ENCODE results near the gene VPS13C. TPM values are rescaled to one million over a fixed set of nuclear protein-coding genes. Genes with fewer than 3 reads are reported as not detected.

The VPS13C gene
- total and polyA plus RNA-seq, 5 donors from 2014 or later, result 11.2 to 150 (median 14.3) TPM

GRCh38 chr15:61820951-61821350 lies 239.3 kb downstream of the VPS13C start:
- no peak for ATAC-seq (ENCODE audit: low read depth in 2 of 2)
- Histone ChIP-seq H3K4me3 (ENCODE audit: low read depth, low read length) (no peak overlapping the region), H3K4me1 (ENCODE audit: control insufficient read depth, insufficient read depth, low read length, poor library complexity, severe bottlenecking) (no peaks in the 10 kb centered on the region), H3K27me3 (ENCODE audit: control insufficient read depth, insufficient read depth, low read length) (peaks cover 4% of the 10 kb centered on the region), H3K9me3 (ENCODE audit: control insufficient read depth in 2 of 2, low read length in 2 of 2) (no peaks in the 10 kb centered on the region), H3K36me3 (ENCODE audit: control insufficient read depth, insufficient read depth, low read length) (no peaks in the 10 kb centered on the region), H3K27ac (ENCODE audit: insufficient read depth, low read length, poor library complexity, severe bottlenecking) (no peak overlapping the region)
- Mint-ChIP-seq H3K9me3 (no peaks in the 10 kb centered on the region), H3K27me3 (peaks cover 33% of the 10 kb centered on the region), H3K4me1 (no peaks in the 10 kb centered on the region), H3K36me3 (no peaks in the 10 kb centered on the region), H3K27ac (no peak overlapping the region), H3K4me3 (no peak overlapping the region)
- no peak for DNase-seq

- Mint-ChIP-seq H3K4me3 (no peak overlapping the region), H3K9me3 (no peaks in the 10 kb centered on the region), H3K4me1 (no peaks in the 10 kb centered on the region), H3K36me3 (no peaks in the 10 kb centered on the region), H3K27ac (no peak overlapping the region), H3K27me3 (peaks cover 26% of the 10 kb centered on the region)
- no peaks in the 10 kb centered on the region for H3K9me3 ChIP-seq (ENCODE audit: control insufficient read depth in 2 of 2, low read length in 2 of 2)
- DNase-seq (no peak), ATAC-seq (ENCODE audit: low read depth in 2 of 2) (no peak)
- H3K27ac ChIP-seq (ENCODE audit: insufficient read depth, low read length, poor library complexity, severe bottlenecking), result no peak overlapping the region
- H3K4me1 ChIP-seq (ENCODE audit: control insufficient read depth, insufficient read depth, low read length, poor library complexity, severe bottlenecking), result no peaks in the 10 kb centered on the region
- H3K27me3 ChIP-seq (ENCODE audit: control insufficient read depth, insufficient read depth, low read length), result peaks cover 3% of the 10 kb centered on the region
- H3K4me3 ChIP-seq (ENCODE audit: low read depth, low read length), result no peak overlapping the region
- H3K36me3 ChIP-seq (ENCODE audit: control insufficient read depth, insufficient read depth, low read length), result no peaks in the 10 kb centered on the region
Observed at GRCh38 chr15:61820212-61820611, 240.0 kb downstream of the VPS13C start.

DNA sequence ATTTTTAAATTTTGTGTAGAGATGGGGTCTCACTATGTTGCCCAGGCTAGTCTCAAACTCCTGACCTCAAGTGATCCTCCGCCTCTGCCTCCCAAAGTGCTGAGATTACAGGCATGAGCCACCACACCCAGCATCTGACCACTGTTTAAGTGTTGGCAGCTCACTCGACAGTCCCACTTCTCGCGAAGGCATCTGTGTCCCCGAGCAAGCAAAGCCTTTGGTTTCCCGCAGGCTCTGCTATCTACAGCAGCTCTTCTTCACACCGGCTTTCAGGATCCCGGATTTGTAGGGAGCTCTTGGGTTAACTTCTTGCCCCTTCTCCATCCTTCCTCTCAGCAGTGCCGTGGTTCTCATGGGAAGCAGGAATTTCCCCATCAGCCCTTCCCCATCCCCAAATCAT lies 240.9 kb downstream of the VPS13C start:
- Mint-ChIP-seq H3K27me3 (peaks cover 23% of the 10 kb centered on the region), H3K4me1 (no peaks in the 10 kb centered on the region), H3K27ac (no peak overlapping the region), H3K36me3 (no peaks in the 10 kb centered on the region), H3K9me3 (no peaks in the 10 kb centered on the region), H3K4me3 (no peak overlapping the region)
- ATAC-seq (ENCODE audit: low read depth in 2 of 2) (no peak), DNase-seq (no peak)
- H3K4me3 ChIP-seq (ENCODE audit: low read depth, low read length), result no peak overlapping the region
- H3K9me3 ChIP-seq (ENCODE audit: control insufficient read depth in 2 of 2, low read length in 2 of 2), result no peaks in the 10 kb centered on the region
- H3K27me3 ChIP-seq (ENCODE audit: control insufficient read depth, insufficient read depth, low read length), result no peaks in the 10 kb centered on the region
- no peaks in the 10 kb centered on the region for H3K36me3 ChIP-seq (ENCODE audit: control insufficient read depth, insufficient read depth, low read length)
- H3K27ac ChIP-seq (ENCODE audit: insufficient read depth, low read length, poor library complexity, severe bottlenecking), result no peak overlapping the region
- no peaks in the 10 kb centered on the region for H3K4me1 ChIP-seq (ENCODE audit: control insufficient read depth, insufficient read depth, low read length, poor library complexity, severe bottlenecking)

- no peaks in the 10 kb centered on the region for H3K36me3 Mint-ChIP-seq
- no peak overlapping the region for H3K4me3 ChIP-seq (ENCODE audit: low read depth, low read length)
- H3K27ac Mint-ChIP-seq, result no peak overlapping the region
- H3K27ac ChIP-seq (ENCODE audit: insufficient read depth, low read length, poor library complexity, severe bottlenecking), result no peak overlapping the region
- H3K4me1 ChIP-seq (ENCODE audit: control insufficient read depth, insufficient read depth, low read length, poor library complexity, severe bottlenecking), result no peaks in the 10 kb centered on the region
- DNase-seq (no peak), ATAC-seq (ENCODE audit: low read depth in 2 of 2) (no peak)
- no peaks in the 10 kb centered on the region for H3K9me3 ChIP-seq (ENCODE audit: control insufficient read depth in 2 of 2, low read length in 2 of 2)
- H3K9me3 Mint-ChIP-seq, result peaks cover 0 to 2% (median 0%) of the 10 kb centered on the region in 7 donors
- H3K27me3 Mint-ChIP-seq, result peaks cover 17% of the 10 kb centered on the region
- no peaks in the 10 kb centered on the region for H3K36me3 ChIP-seq (ENCODE audit: control insufficient read depth, insufficient read depth, low read length)
- no peaks in the 10 kb centered on the region for H3K4me1 Mint-ChIP-seq
- H3K4me3 Mint-ChIP-seq, result no peak overlapping the region
- no peaks in the 10 kb centered on the region for H3K27me3 ChIP-seq (ENCODE audit: control insufficient read depth, insufficient read depth, low read length)
Observed at GRCh38 chr15:61818801-61819200, 241.4 kb downstream of the VPS13C start.

DNA sequence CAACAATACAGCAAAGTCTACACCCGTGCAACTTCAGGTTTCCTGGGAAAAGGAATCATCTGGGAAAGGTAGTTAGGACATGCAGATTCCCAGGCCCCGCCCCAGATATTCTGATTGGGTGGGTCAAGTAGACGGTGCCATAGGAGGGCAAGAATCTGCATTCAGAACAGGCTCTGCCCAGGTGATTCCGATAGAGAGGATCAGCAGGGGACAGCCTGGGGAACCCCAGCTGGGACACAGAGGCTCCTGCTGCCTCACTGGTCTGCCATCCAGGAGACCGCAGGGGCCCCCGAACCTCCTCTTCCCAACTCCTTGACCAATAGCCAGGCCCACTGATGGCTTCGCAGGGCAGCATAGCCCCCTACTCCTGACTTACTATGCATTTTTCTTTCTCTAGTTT lies 243.4 kb downstream of the VPS13C start:
- H3K4me3 ChIP-seq (ENCODE audit: low read depth, low read length), result no peak overlapping the region
- H3K27me3 Mint-ChIP-seq, result peaks cover 10% of the 10 kb centered on the region
- H3K4me1 Mint-ChIP-seq, result no peaks in the 10 kb centered on the region
- ATAC-seq (ENCODE audit: low read depth in 2 of 2), result no peak
- H3K9me3 ChIP-seq (ENCODE audit: control insufficient read depth in 2 of 2, low read length in 2 of 2), result no peaks in the 10 kb centered on the region
- H3K27ac Mint-ChIP-seq, result no peak overlapping the region
- DNase-seq, result no peak
- no peaks in the 10 kb centered on the region for H3K36me3 ChIP-seq (ENCODE audit: control insufficient read depth, insufficient read depth, low read length)
- H3K9me3 Mint-ChIP-seq, result peaks cover 0 to 2% (median 0%) of the 10 kb centered on the region in 7 donors
- no peaks in the 10 kb centered on the region for H3K4me1 ChIP-seq (ENCODE audit: control insufficient read depth, insufficient read depth, low read length, poor library complexity, severe bottlenecking)
- no peaks in the 10 kb centered on the region for H3K27me3 ChIP-seq (ENCODE audit: control insufficient read depth, insufficient read depth, low read length)
- H3K27ac ChIP-seq (ENCODE audit: insufficient read depth, low read length, poor library complexity, severe bottlenecking), result no peak overlapping the region
- no peak overlapping the region for H3K4me3 Mint-ChIP-seq
- no peaks in the 10 kb centered on the region for H3K36me3 Mint-ChIP-seq

DNA sequence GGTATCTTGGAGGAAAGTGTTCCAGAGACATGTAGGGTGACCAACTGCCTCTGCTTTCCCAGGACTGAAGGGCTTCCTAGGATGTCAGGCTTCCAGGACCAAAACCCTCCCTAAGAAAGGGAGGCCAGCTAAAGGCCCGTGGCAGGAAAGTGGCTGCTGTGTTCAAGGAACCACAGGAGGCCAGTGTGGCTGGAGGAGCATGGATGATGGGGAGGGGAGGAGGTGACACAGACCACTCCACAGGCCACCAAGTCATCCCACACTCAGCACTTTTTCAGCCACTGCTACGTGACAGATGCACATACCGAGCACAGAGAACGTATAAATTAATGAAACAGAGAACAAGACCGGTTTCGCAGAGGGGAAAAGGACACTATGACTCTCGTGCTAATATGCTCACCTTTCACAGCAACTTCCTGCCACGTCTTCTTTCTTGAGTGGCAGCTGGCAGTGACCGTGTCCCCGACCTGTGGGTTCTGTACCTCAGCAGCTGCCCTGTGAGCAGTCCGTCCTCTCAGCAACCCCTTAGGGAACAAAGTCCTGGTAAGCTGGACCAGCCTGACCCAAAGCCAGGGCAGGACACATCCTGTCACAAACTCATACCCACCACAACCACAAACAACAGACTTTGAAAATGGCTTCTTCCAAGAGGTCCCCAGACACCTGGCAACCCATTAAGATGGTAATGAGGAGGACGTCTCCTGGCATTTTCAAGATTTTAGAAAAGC lies 244.7 kb downstream of the VPS13C start:
- H3K27ac Mint-ChIP-seq, result no peak overlapping the region
- H3K36me3 ChIP-seq (ENCODE audit: control insufficient read depth, insufficient read depth, low read length), result no peaks in the 10 kb centered on the region
- H3K27me3 Mint-ChIP-seq, result peaks cover 5% of the 10 kb centered on the region
- H3K27me3 ChIP-seq (ENCODE audit: control insufficient read depth, insufficient read depth, low read length), result no peaks in the 10 kb centered on the region
- DNase-seq (no peak), ATAC-seq (ENCODE audit: low read depth in 2 of 2) (no peak)
- H3K9me3 ChIP-seq (ENCODE audit: control insufficient read depth in 2 of 2, low read length in 2 of 2), result no peaks in the 10 kb centered on the region
- no peaks in the 10 kb centered on the region for H3K4me1 Mint-ChIP-seq
- no peak overlapping the region for H3K27ac ChIP-seq (ENCODE audit: insufficient read depth, low read length, poor library complexity, severe bottlenecking)
- peaks cover 0 to 2% (median 0%) of the 10 kb centered on the region in 7 donors for H3K9me3 Mint-ChIP-seq
- no peaks in the 10 kb centered on the region for H3K4me1 ChIP-seq (ENCODE audit: control insufficient read depth, insufficient read depth, low read length, poor library complexity, severe bottlenecking)
- no peak overlapping the region for H3K4me3 Mint-ChIP-seq
- no peaks in the 10 kb centered on the region for H3K36me3 Mint-ChIP-seq
- no peak overlapping the region for H3K4me3 ChIP-seq (ENCODE audit: low read depth, low read length)

GRCh38 chr15:61812476-61812875 lies 247.8 kb downstream of the VPS13C start:
- Histone ChIP-seq H3K4me3 (ENCODE audit: low read depth, low read length) (no peak overlapping the region), H3K4me1 (ENCODE audit: control insufficient read depth, insufficient read depth, low read length, poor library complexity, severe bottlenecking) (no peaks in the 10 kb centered on the region), H3K27me3 (ENCODE audit: control insufficient read depth, insufficient read depth, low read length) (no peaks in the 10 kb centered on the region), H3K27ac (ENCODE audit: insufficient read depth, low read length, poor library complexity, severe bottlenecking) (no peak overlapping the region), H3K9me3 (ENCODE audit: control insufficient read depth in 2 of 2, low read length in 2 of 2) (no peaks in the 10 kb centered on the region), H3K36me3 (ENCODE audit: control insufficient read depth, insufficient read depth, low read length) (no peaks in the 10 kb centered on the region)
- peaks cover 0 to 2% (median 0%) of the 10 kb centered on the region in 7 donors for H3K9me3 Mint-ChIP-seq
- ATAC-seq (ENCODE audit: low read depth in 2 of 2), result no peak
- no peaks in the 10 kb centered on the region for H3K4me1 Mint-ChIP-seq
- H3K27ac Mint-ChIP-seq, result no peak overlapping the region
- H3K36me3 Mint-ChIP-seq, result no peaks in the 10 kb centered on the region
- DNase-seq, result no peak
- no peak overlapping the region for H3K4me3 Mint-ChIP-seq
- H3K27me3 Mint-ChIP-seq, result peaks cover 5% of the 10 kb centered on the region

- peaks cover 9% of the 10 kb centered on the region for H3K27me3 Mint-ChIP-seq
Observed at GRCh38 chr15:61811952-61812351, 248.3 kb downstream of the VPS13C start.

More at GRCh38 chr15:61811952-61812351, 248.3 kb downstream of the VPS13C start:
- ATAC-seq (ENCODE audit: low read depth in 2 of 2), result no peak
- Mint-ChIP-seq H3K4me3 (no peak overlapping the region), H3K27ac (no peak overlapping the region), H3K9me3 (peaks cover 0 to 2% (median 0%) of the 10 kb centered on the region in 7 donors), H3K36me3 (no peaks in the 10 kb centered on the region), H3K4me1 (no peaks in the 10 kb centered on the region)
- H3K27ac ChIP-seq (ENCODE audit: insufficient read depth, low read length, poor library complexity, severe bottlenecking), result no peak overlapping the region
- no peak for DNase-seq
- no peaks in the 10 kb centered on the region for H3K27me3 ChIP-seq (ENCODE audit: control insufficient read depth, insufficient read depth, low read length)
- H3K9me3 ChIP-seq (ENCODE audit: control insufficient read depth in 2 of 2, low read length in 2 of 2), result no peaks in the 10 kb centered on the region
- H3K36me3 ChIP-seq (ENCODE audit: control insufficient read depth, insufficient read depth, low read length), result no peaks in the 10 kb centered on the region
- no peaks in the 10 kb centered on the region for H3K4me1 ChIP-seq (ENCODE audit: control insufficient read depth, insufficient read depth, low read length, poor library complexity, severe bottlenecking)
- H3K4me3 ChIP-seq (ENCODE audit: low read depth, low read length), result no peak overlapping the region

Data from CD4-positive, CD25-positive, alpha-beta regulatory T cell (primary cell).